Kidney (tissue), 22 donors: Measurements from ENCODE around the gene MMP2. TPM values are rescaled to one million over a fixed set of nuclear protein-coding genes. Genes with fewer than 3 reads are reported as not detected.

ENCODE experiments used
- DNase-seq, 5 donors: peaks; one replicate each; pipeline ENCODE4 v3.0.0-alpha.2; 2013 to 2020
- FAIRE-seq: peaks from 2 replicates; lab custom pipeline; 2012; peaks lifted over from hg19 to GRCh38; lab: Jason Lieb, UNC
- H3K27ac ChIP-seq, 2 donors: one replicate each; pipeline ENCODE4 v1.7.0; 2013; ENCODE audit warnings: low read depth in 2 of 2, low read length in 2 of 2, inconsistent platforms in 1 of 2
- H3K27me3 ChIP-seq: one replicate; pipeline ENCODE4 v1.7.1; 2013; ENCODE audit warnings: low read length, inconsistent platforms; ENCODE audit not compliant: control insufficient read depth, insufficient read depth
- H3K36me3 ChIP-seq, 3 donors: one replicate each; pipeline versions ENCODE4 v1.7.0 to v1.7.1; 2013; ENCODE audit warnings: low read length in 3 of 3, control low read depth in 1 of 3, inconsistent platforms in 1 of 3; ENCODE audit not compliant: insufficient read depth in 3 of 3, control insufficient read depth in 2 of 3
- H3K4me1 ChIP-seq, 3 donors: one replicate each; pipeline versions ENCODE4 v1.7.0 to v1.7.1; 2013; ENCODE audit warnings: low read length in 3 of 3, inconsistent platforms in 1 of 3, low read depth in 1 of 3; ENCODE audit not compliant: control insufficient read depth in 2 of 3, insufficient read depth in 2 of 3
- H3K4me3 ChIP-seq, 3 donors: one replicate each; pipeline versions ENCODE4 v1.7.0 to v1.8.1; 2013; ENCODE audit warnings: low read length in 3 of 3, control low read depth in 1 of 3, inconsistent platforms in 1 of 3
- H3K9ac ChIP-seq, 3 donors: one replicate each; pipeline versions ENCODE4 v1.7.0 to v1.7.1; 2013; ENCODE audit warnings: low read length in 3 of 3, control low read depth in 1 of 3, inconsistent platforms in 1 of 3
- H3K9me3 ChIP-seq, 3 donors: one replicate each; pipeline versions ENCODE4 v1.7.0 to v1.7.1; 2013; ENCODE audit warnings: low read length in 3 of 3, control low read depth in 1 of 3, inconsistent platforms in 1 of 3; ENCODE audit not compliant: control insufficient read depth in 2 of 3, insufficient read depth in 1 of 3
- intact Hi-C: fragments of 100-400 bp; cut with DNase I; formaldehyde crosslinking; loops from one replicate; pipeline ENCODE4 v1.11.1; 2022
- long read RNA-seq, 10 donors: library from polyadenylated mRNA in 1 of 10; unstranded in 1 of 10; transcript quantifications; one replicate each; pipeline ENCODE4 v2.0.0 and lab custom pipeline, GENCODE V29; 2021 to 2026
- polyA plus RNA-seq: library from polyadenylated mRNA; stranded (reverse); fragments of 350-450 nt; fragmentation: Illumina TruSeq; extraction: RNeasy Lipid Tissue Mini Kit (QIAGEN cat#74804); gene quantifications from one replicate; pipeline ENCODE4 v1.2.3, GENCODE V29; 2014; ENCODE audit warnings: low read depth, low replicate concordance; ENCODE audit not compliant: insufficient read depth
- total RNA-seq: library from RNA; stranded (reverse); fragmentation: NEBNext Ultra II Directional; extraction: Animal tissue kit (Norgen Biotek cat#: 25700); gene quantifications from one replicate; pipeline ENCODE4 v1.2.1, GENCODE V29; 2021
- TF ChIP-seq, protein P1 (sequence below): IDR thresholded peaks from 3 replicates; pipeline ENCODE4 v1.5.1; 2012; ENCODE audit warnings: mild to moderate bottlenecking, moderate library complexity, borderline replicate concordance; ENCODE audit not compliant: insufficient read depth; ENCODE audit errors: extremely low read depth
- donor health status: control.
- donor health status: control.
- donor health status: control.
- donor health status: control.
- donor health status: control.
- donor health status: DM: yes; HTN: yes; CAD: no.
- donor health status: Normal renal cell carcinoma (clear cell type).

Gene MMP2
- total RNA-seq (101 TPM), polyA plus RNA-seq (44.3 TPM)
- long read RNA-seq, donor 1, transcript MMP2-201 (13 exons, 3,741 nt): major isoform, 30 of 77 reads
- long read RNA-seq, donor 1, partial matches to known transcripts: 47 of 77 reads
- long read RNA-seq, donor 1, other reads (novel, unspliced or antisense): 0 of 77 reads
- long read RNA-seq, donor 2, transcript MMP2-201 (13 exons, 3,741 nt): major isoform, 37 of 42 reads
- long read RNA-seq, donor 2, partial matches to known transcripts: 5 of 42 reads
- long read RNA-seq, donor 2, other reads (novel, unspliced or antisense): 0 of 42 reads
- long read RNA-seq, donor 3, transcript MMP2-201 (13 exons, 3,741 nt): major isoform, 28 of 80 reads
- long read RNA-seq, donor 3, partial matches to known transcripts: 52 of 80 reads
- long read RNA-seq, donor 3, other reads (novel, unspliced or antisense): 0 of 80 reads
- long read RNA-seq, donor 4, transcript MMP2-201 (13 exons, 3,741 nt): major isoform, 34 of 34 reads
- long read RNA-seq, donor 4, partial matches to known transcripts: 0 of 34 reads
- long read RNA-seq, donor 4, other reads (novel, unspliced or antisense): 0 of 34 reads
- long read RNA-seq, donor 5, partial matches to known transcripts: 0 of 2 reads
- long read RNA-seq, donor 5, other reads (novel, unspliced or antisense): 0 of 2 reads
- long read RNA-seq, donor 6, transcript MMP2-201 (13 exons, 3,741 nt): major isoform, 9 of 9 reads
- long read RNA-seq, donor 6, partial matches to known transcripts: 0 of 9 reads
- long read RNA-seq, donor 6, other reads (novel, unspliced or antisense): 0 of 9 reads
- long read RNA-seq, donor 7, transcript MMP2-201 (13 exons, 3,741 nt): major isoform, 131 of 162 reads
- long read RNA-seq, donor 7, partial matches to known transcripts: 21 of 162 reads
- long read RNA-seq, donor 7, other reads (novel, unspliced or antisense): 10 of 162 reads
- long read RNA-seq, donor 8, transcript MMP2-201 (13 exons, 3,741 nt): major isoform, 28 of 103 reads
- long read RNA-seq, donor 8, partial matches to known transcripts: 75 of 103 reads
- long read RNA-seq, donor 8, other reads (novel, unspliced or antisense): 0 of 103 reads
- long read RNA-seq, donor 9, transcript MMP2-201 (13 exons, 3,741 nt): major isoform, 15 of 24 reads
- long read RNA-seq, donor 9, partial matches to known transcripts: 9 of 24 reads
- long read RNA-seq, donor 9, other reads (novel, unspliced or antisense): 0 of 24 reads
- long read RNA-seq, donor 10, transcript MMP2-201 (13 exons, 3,741 nt): major isoform, 25 of 45 reads
- long read RNA-seq, donor 10, partial matches to known transcripts: 20 of 45 reads
- long read RNA-seq, donor 10, other reads (novel, unspliced or antisense): 0 of 45 reads

DNA sequence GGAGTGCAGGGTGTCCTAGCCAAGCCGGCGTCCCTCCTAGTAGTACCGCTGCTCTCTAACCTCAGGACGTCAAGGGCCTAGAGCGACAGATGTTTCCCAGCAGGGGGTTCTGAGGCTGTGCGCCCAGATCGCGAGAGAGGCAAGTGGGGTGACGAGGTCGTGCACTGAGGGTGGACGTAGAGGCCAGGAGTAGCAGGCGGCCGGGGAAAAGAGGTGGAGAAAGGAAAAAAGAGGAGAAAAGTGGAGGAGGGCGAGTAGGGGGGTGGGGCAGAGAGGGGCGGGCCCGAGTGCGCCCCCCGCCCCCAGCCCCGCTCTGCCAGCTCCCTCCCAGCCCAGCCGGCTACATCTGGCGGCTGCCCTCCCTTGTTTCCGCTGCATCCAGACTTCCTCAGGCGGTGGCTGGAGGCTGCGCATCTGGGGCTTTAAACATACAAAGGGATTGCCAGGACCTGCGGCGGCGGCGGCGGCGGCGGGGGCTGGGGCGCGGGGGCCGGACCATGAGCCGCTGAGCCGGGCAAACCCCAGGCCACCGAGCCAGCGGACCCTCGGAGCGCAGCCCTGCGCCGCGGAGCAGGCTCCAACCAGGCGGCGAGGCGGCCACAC is at the start of gene MMP2:
Gene MMP2 (plus strand): TSS at position 372 of the 603 bp plus-strand sequence. CDS start 282 bp downstream, outside the sequence.
- FAIRE-seq (no peak), DNase-seq (peak; percentile 78 to 92 (median 83))
- Histone ChIP-seq H3K9me3 (no peaks in the 10 kb centered on the region), H3K9ac (peak within 1 kb of the TSS in 1 of 3 donors; percentile 27), H3K36me3 (peaks cover 0 to 3% (median 0%) of the 10 kb centered on the region in 3 donors), H3K4me1 (peaks cover 0 to 4% (median 0%) of the 10 kb centered on the region in 3 donors), H3K27me3 (peaks cover 7% of the 10 kb centered on the region), H3K27ac (peak within 1 kb of the TSS; percentile 40 to 65), H3K4me3 (peak within 1 kb of the TSS; percentile 58 to 62 (median 61))
- TF ChIP-seq, protein P1, sequence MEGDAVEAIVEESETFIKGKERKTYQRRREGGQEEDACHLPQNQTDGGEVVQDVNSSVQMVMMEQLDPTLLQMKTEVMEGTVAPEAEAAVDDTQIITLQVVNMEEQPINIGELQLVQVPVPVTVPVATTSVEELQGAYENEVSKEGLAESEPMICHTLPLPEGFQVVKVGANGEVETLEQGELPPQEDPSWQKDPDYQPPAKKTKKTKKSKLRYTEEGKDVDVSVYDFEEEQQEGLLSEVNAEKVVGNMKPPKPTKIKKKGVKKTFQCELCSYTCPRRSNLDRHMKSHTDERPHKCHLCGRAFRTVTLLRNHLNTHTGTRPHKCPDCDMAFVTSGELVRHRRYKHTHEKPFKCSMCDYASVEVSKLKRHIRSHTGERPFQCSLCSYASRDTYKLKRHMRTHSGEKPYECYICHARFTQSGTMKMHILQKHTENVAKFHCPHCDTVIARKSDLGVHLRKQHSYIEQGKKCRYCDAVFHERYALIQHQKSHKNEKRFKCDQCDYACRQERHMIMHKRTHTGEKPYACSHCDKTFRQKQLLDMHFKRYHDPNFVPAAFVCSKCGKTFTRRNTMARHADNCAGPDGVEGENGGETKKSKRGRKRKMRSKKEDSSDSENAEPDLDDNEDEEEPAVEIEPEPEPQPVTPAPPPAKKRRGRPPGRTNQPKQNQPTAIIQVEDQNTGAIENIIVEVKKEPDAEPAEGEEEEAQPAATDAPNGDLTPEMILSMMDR: no peak
- intact Hi-C loops: no loop called here

DNA sequence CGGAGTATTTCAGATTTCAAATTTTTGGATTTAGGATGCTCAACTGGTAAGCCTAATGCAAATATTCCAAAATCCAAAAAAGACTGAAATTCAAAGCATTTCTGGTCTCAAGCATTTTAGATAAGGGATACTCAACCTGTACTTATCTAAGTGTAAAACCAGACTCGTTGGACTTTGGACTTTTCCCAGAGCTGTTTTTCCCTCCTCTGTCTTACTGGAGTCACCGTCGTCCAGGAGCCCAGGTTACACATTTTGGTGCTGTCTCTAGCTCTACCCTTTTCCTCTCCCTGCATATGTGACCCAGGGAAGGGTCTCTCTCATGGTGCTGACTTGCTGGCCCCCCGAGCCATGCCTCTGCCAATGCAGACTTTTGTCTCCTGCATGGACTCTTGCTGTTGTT is 46.0 kb upstream of the MMP2 start:
- Histone ChIP-seq H3K9me3 (no peaks in the 10 kb centered on the region), H3K36me3 (no peaks in the 10 kb centered on the region), H3K27ac (no peak overlapping the region), H3K27me3 (no peaks in the 10 kb centered on the region), H3K4me1 (no peaks in the 10 kb centered on the region), H3K4me3 (no peak overlapping the region), H3K9ac (no peak overlapping the region)
- DNase-seq: no peak
- FAIRE-seq: no peak
- TF ChIP-seq, protein P1: no peak
- intact Hi-C loops: no loop called here

DNA sequence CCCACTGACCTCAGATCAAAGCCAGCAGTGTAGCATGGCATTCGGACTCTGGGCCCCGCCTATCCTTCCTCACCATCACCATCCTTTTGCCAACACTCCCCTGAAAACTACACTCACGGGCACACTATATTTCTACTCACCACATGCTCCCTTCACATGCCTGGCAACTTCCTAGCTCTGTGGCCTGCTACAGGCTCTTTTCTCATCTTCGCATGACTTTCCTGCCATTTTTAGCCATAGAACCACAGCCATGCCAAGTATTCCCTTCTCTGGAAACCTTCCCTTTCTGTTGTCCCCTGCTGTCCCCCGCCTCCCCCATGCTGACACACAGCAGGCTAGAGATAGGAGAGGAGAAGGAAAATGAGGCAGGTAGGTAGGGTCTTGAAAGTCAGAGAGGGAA is 45.5 kb upstream of the MMP2 start:
- H3K9me3 ChIP-seq: no peaks in the 10 kb centered on the region

More for the DNA sequence above, 45.5 kb upstream of the MMP2 start:
- H3K4me1 ChIP-seq: no peaks in the 10 kb centered on the region
- H3K4me3 ChIP-seq: no peak overlapping the region
- H3K27ac ChIP-seq: no peak overlapping the region
- H3K9ac ChIP-seq: no peak overlapping the region
- DNase-seq (no peak), FAIRE-seq (no peak)
- intact Hi-C loops: no loop called here
- TF ChIP-seq, protein P1: no peak
- H3K27me3 ChIP-seq: no peaks in the 10 kb centered on the region
- H3K36me3 ChIP-seq: no peaks in the 10 kb centered on the region
